ENCODE measurements around the gene ABI3BP.

DNA sequence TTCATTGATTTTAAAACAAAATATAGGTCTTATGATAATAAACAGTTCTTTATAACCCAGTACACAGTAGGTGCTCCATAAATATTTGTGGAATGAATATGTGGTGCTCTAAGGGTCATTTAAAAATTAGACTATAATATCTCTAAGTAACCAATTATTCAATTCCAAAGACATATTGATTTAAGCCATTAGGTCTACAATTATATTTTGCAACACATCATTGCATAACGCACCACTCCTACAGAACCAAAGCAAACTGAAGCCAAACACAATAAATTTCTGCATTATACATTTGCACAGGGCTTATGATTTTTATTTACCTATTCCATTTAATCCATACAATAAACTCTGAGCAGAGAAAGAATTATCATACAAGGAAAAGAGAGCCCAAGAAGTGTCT lies 104.3 kb downstream of the ABI3BP start:
- TF ChIP-seq, protein P1, sequence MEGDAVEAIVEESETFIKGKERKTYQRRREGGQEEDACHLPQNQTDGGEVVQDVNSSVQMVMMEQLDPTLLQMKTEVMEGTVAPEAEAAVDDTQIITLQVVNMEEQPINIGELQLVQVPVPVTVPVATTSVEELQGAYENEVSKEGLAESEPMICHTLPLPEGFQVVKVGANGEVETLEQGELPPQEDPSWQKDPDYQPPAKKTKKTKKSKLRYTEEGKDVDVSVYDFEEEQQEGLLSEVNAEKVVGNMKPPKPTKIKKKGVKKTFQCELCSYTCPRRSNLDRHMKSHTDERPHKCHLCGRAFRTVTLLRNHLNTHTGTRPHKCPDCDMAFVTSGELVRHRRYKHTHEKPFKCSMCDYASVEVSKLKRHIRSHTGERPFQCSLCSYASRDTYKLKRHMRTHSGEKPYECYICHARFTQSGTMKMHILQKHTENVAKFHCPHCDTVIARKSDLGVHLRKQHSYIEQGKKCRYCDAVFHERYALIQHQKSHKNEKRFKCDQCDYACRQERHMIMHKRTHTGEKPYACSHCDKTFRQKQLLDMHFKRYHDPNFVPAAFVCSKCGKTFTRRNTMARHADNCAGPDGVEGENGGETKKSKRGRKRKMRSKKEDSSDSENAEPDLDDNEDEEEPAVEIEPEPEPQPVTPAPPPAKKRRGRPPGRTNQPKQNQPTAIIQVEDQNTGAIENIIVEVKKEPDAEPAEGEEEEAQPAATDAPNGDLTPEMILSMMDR (IDR thresholded peaks at IDR 0.05): no peak
- no peak for TF ChIP-seq POLR2A (IDR thresholded peaks at IDR 0.05)
